Measurements from ENCODE around the gene DTWD1.
"Not testable (repeated sequence)": the region's sequence is repeated elsewhere in the genome, so short reads cannot be mapped to it uniquely, and the experiment has no call there.

DTWD1 gene

GRCh38 chr15:49664716-49665115, 43.9 kb downstream of the DTWD1 start:
- no peaks in the 10 kb centered on the region for H3K9me2 ChIP-seq (replicated peaks; ENCODE audit: control insufficient read depth, low read length)
- H3K4me2 ChIP-seq (ENCODE audit: low read length): no peak overlapping the region
- peaks cover 15% of the 10 kb centered on the region for H3K27me3 ChIP-seq (ENCODE audit: control insufficient read depth, low read length)
- H3K79me2 ChIP-seq (ENCODE audit: control insufficient read depth, low read length): no peaks in the 10 kb centered on the region
- no peaks in the 10 kb centered on the region for H3F3A ChIP-seq (ENCODE audit: control insufficient read depth, insufficient read depth)
- no peaks in the 10 kb centered on the region for H3K36me3 ChIP-seq (ENCODE audit: control insufficient read depth, low read length)
- H3K4me3 ChIP-seq (ENCODE audit: low read length): no peak overlapping the region
- H4K20me1 ChIP-seq (ENCODE audit: control insufficient read depth, insufficient read depth, low read depth, low read length): no peaks in the 10 kb centered on the region
- TF ChIP-seq EZH2phosphoT487 (IDR thresholded peaks at IDR 0.05; ENCODE audit: borderline replicate concordance, low read length): no peak
- no peak for TF ChIP-seq CTCF (IDR thresholded peaks at IDR 0.05; ENCODE audit: low read depth, low read length, poor library complexity, severe bottlenecking)
- no peaks in the 10 kb centered on the region for H3K9me3 ChIP-seq (ENCODE audit: control insufficient read depth, insufficient read depth, low read length)
- no peak overlapping the region for H3K27ac ChIP-seq (ENCODE audit: low read depth, low read length)
- H3K4me1 ChIP-seq (ENCODE audit: control insufficient read depth, low read length): no peaks in the 10 kb centered on the region

GRCh38 chr15:49666486-49666885, 45.6 kb downstream of the DTWD1 start:
- H3K4me1 ChIP-seq (ENCODE audit: control insufficient read depth, low read length); H4K20me1 ChIP-seq (ENCODE audit: control insufficient read depth, insufficient read depth, low read depth, low read length); H3K27ac ChIP-seq (ENCODE audit: low read depth, low read length); H3K27me3 ChIP-seq (ENCODE audit: control insufficient read depth, low read length); H3K9me2 ChIP-seq (replicated peaks; ENCODE audit: control insufficient read depth, low read length); H3K79me2 ChIP-seq (ENCODE audit: control insufficient read depth, low read length); H3K9me3 ChIP-seq (ENCODE audit: control insufficient read depth, insufficient read depth, low read length); H3K4me2 ChIP-seq (ENCODE audit: low read length); H3K36me3 ChIP-seq (ENCODE audit: control insufficient read depth, low read length); H3K4me3 ChIP-seq (ENCODE audit: low read length); H3F3A ChIP-seq (ENCODE audit: control insufficient read depth, insufficient read depth): not testable (repeated sequence)

- no peaks in the 10 kb centered on the region for H3K79me2 ChIP-seq (ENCODE audit: control insufficient read depth, low read length)
- no peaks in the 10 kb centered on the region for H3F3A ChIP-seq (ENCODE audit: control insufficient read depth, insufficient read depth)
- no peaks in the 10 kb centered on the region for H3K4me1 ChIP-seq (ENCODE audit: control insufficient read depth, low read length)
- H3K36me3 ChIP-seq (ENCODE audit: control insufficient read depth, low read length): no peaks in the 10 kb centered on the region
- no peak overlapping the region for H3K4me3 ChIP-seq (ENCODE audit: low read length)
- H3K27me3 ChIP-seq (ENCODE audit: control insufficient read depth, low read length): no peaks in the 10 kb centered on the region; the same call in 1 of the 2 replicates
- H3K9me2 ChIP-seq (replicated peaks; ENCODE audit: control insufficient read depth, low read length): no peaks in the 10 kb centered on the region
- no peaks in the 10 kb centered on the region for H3K9me3 ChIP-seq (ENCODE audit: control insufficient read depth, insufficient read depth, low read length)
- no peak overlapping the region for H3K27ac ChIP-seq (ENCODE audit: low read depth, low read length)
- no peak overlapping the region for H3K4me2 ChIP-seq (ENCODE audit: low read length)
- no peaks in the 10 kb centered on the region for H4K20me1 ChIP-seq (ENCODE audit: control insufficient read depth, insufficient read depth, low read depth, low read length)
- TF ChIP-seq CTCF (IDR thresholded peaks at IDR 0.05; ENCODE audit: low read depth, low read length, poor library complexity, severe bottlenecking): no peak
- no peak for TF ChIP-seq EZH2phosphoT487 (IDR thresholded peaks at IDR 0.05; ENCODE audit: borderline replicate concordance, low read length)
These were observed 48.4 kb downstream of the DTWD1 start for GRCh38 chr15:49669288-49669687.

- Histone ChIP-seq H3K27ac (ENCODE audit: low read depth, low read length) (no peak overlapping the region), H3F3A (ENCODE audit: control insufficient read depth, insufficient read depth) (no peaks in the 10 kb centered on the region), H3K9me3 (ENCODE audit: control insufficient read depth, insufficient read depth, low read length) (no peaks in the 10 kb centered on the region), H3K79me2 (ENCODE audit: control insufficient read depth, low read length) (no peaks in the 10 kb centered on the region), H3K9me2 (replicated peaks; ENCODE audit: control insufficient read depth, low read length) (no peaks in the 10 kb centered on the region), H3K4me3 (ENCODE audit: low read length) (no peak overlapping the region), H3K27me3 (ENCODE audit: control insufficient read depth, low read length) (no peaks in the 10 kb centered on the region; the same call in 1 of the 2 replicates), H3K36me3 (ENCODE audit: control insufficient read depth, low read length) (no peaks in the 10 kb centered on the region), H3K4me2 (ENCODE audit: low read length) (no peak overlapping the region), H3K4me1 (ENCODE audit: control insufficient read depth, low read length) (no peaks in the 10 kb centered on the region), H4K20me1 (ENCODE audit: control insufficient read depth, insufficient read depth, low read depth, low read length) (no peaks in the 10 kb centered on the region)
- TF ChIP-seq EZH2phosphoT487 (IDR thresholded peaks at IDR 0.05; ENCODE audit: borderline replicate concordance, low read length) (no peak), CTCF (IDR thresholded peaks at IDR 0.05; ENCODE audit: low read depth, low read length, poor library complexity, severe bottlenecking) (no peak)
These were observed 53.0 kb downstream of the DTWD1 start for GRCh38 chr15:49673861-49674260.
